Bladder microvascular endothelial cell (primary cell): ENCODE data around the gene GAGE12J. TPM values are rescaled to one million over a fixed set of nuclear protein-coding genes. Genes with fewer than 3 reads are reported as not detected.

Source experiments
- total RNA-seq: library from RNA; depleted of rRNA; stranded (reverse); fragments of >200 nt; gene quantifications from 2 replicates; pipeline ENCODE4 v1.2.3, GENCODE V29; 2014

GAGE12J gene, protein sequence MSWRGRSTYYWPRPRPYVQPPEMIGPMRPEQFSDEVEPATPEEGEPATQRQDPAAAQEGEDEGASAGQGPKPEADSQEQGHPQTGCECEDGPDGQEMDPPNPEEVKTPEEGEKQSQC
- not detected in 2 replicates for total RNA-seq

DNA sequence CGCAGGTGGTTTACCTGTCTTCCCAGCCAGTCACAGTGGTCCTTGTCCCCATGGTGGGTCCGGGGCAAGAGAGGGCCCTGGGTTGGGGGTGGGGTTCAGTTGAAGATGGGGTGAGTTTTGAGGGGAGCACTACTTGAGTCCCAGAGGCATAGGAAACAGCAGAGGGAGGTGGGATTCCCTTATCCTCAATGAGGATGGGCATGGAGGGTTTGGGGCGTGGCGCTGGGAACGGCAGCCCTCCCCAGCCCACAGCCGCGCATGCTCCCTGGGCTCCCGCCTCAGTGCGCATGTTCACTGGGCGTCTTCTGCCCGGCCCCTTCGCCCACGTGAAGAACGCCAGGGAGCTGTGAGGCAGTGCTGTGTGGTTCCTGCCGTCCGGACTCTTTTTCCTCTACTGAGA, at the start of gene GAGE12J:
GAGE12J (plus strand) TSS at position 301 of the 400 bp plus-strand sequence. CDS start 1,157 bp downstream, outside the sequence.

DNA sequence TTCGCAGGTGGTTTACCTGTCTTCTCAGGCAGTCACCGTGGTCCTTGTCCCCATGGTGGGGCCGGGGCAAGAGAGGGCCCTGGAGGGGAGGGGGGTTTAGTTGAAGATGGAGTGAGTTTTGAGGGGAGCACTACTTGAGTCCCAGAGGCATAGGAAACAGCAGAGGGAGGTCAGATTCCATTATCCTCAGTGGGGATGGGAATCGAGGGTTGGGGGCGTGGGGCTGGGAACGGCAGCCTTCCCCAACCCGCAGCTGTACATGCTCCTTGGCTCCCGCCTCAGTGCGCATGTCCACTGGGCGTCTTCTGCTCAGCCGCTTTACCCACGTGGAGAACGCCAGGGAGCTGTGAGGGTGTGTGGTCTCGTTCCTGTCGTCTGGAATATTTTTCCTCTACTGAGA, 18.5 kb upstream of the GAGE12J start, which contains the start of gene GAGE10:
GAGE10 (plus strand) TSS at position 301 of the 400 bp plus-strand sequence. CDS start 1,214 bp downstream, outside the sequence.

DNA sequence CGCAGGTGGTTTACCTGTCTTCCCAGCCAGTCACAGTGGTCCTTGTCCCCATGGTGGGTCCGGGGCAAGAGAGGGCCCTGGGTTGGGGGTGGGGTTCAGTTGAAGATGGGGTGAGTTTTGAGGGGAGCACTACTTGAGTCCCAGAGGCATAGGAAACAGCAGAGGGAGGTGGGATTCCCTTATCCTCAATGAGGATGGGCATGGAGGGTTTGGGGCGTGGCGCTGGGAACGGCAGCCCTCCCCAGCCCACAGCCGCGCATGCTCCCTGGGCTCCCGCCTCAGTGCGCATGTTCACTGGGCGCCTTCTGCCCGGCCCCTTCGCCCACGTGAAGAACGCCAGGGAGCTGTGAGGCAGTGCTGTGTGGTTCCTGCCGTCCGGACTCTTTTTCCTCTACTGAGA, 9.4 kb downstream of the GAGE12J start, which contains the start of gene GAGE13:
GAGE13 (plus strand) TSS at position 301 of the 400 bp plus-strand sequence. CDS start 1,156 bp downstream, outside the sequence.

Other genes with a start within 250 kb of the GAGE12J start
- gene PRAF2, start 248.0 kb upstream of the GAGE12J start, total RNA-seq, result 2.6 and 5.0 TPM in 2 replicates
- gene WDR45, start 242.2 kb upstream of the GAGE12J start, total RNA-seq, result 20.2 and 25.9 TPM in 2 replicates
- gene GPKOW, start 198.3 kb upstream of the GAGE12J start, total RNA-seq, result 25.3 and 27.3 TPM in 2 replicates
- 0.32 and 1.1 TPM in 2 replicates for gene MAGIX, start 159.3 kb upstream of the GAGE12J start, total RNA-seq
- 9.0 and 10.2 TPM in 2 replicates for gene PLP2, start 150.1 kb upstream of the GAGE12J start, total RNA-seq
- 4.0 and 9.7 TPM in 2 replicates for gene PRICKLE3, start 135.7 kb upstream of the GAGE12J start, total RNA-seq
- 0.31 and 0.32 TPM in 2 replicates for gene SYP, start 121.8 kb upstream of the GAGE12J start, total RNA-seq
- gene CACNA1F, start 88.7 kb upstream of the GAGE12J start, total RNA-seq, result under 0.01 and 0.31 TPM in 2 replicates
- 8.1 and 8.6 TPM in 2 replicates for gene CCDC22, start 86.6 kb upstream of the GAGE12J start, total RNA-seq
- not detected in 2 replicates for gene FOXP3, start 57.3 kb upstream of the GAGE12J start, total RNA-seq
- 1.1 and 4.2 TPM in 2 replicates for gene PPP1R3F, start 52.2 kb upstream of the GAGE12J start, total RNA-seq
- not detected in 2 replicates for gene GAGE10, start 18.4 kb upstream of the GAGE12J start, total RNA-seq
- not detected in 2 replicates for gene GAGE13, start 9.5 kb downstream of the GAGE12J start, total RNA-seq
- not detected in 2 replicates for gene GAGE12C, start 210.1 kb downstream of the GAGE12J start, total RNA-seq
- gene GAGE12D, start 219.7 kb downstream of the GAGE12J start, total RNA-seq, result not detected in 2 replicates
- not detected in 2 replicates for gene GAGE12E, start 229.3 kb downstream of the GAGE12J start, total RNA-seq
- gene GAGE12F, start 238.8 kb downstream of the GAGE12J start, total RNA-seq, result not detected in 2 replicates
- gene GAGE12G, start 248.4 kb downstream of the GAGE12J start, total RNA-seq, result not detected in 2 replicates